HG02938 (cell line): ENCODE results near the gene CNPY2.

Experiments used
- ATAC-seq: cut with Tn5 transposase; IDR thresholded peaks from one replicate; pipeline ENCODE4 v1.9.1; 2021; ENCODE audit warnings: mild to moderate bottlenecking, moderate library complexity; ENCODE audit not compliant: unreplicated experiment

Gene CNPY2

GRCh38 chr12:56260921-56261320, 54.9 kb downstream of the CNPY2 start:
- ATAC-seq, result no peak

GRCh38 chr12:56260380-56260779, 55.4 kb downstream of the CNPY2 start:
- no peak for ATAC-seq
